Peyer's patch (tissue), 4 donors: ENCODE data around the gene TOPAZ1.

Experiments
- POLR2A ChIP-seq, 2 donors: fragments of 450-650 bp; IDR thresholded peaks; one replicate each; pipeline ENCODE4 v1.5.1; 2017; ENCODE audit warnings: antibody characterized with exemption in 2 of 2, mild to moderate bottlenecking in 2 of 2, moderate library complexity in 2 of 2
- TF ChIP-seq, protein P1 (sequence below), 6 experiments: fragments of 450-650 bp in 4 of 6; fragments of 200-600 bp in 2 of 6; sonication (generic) in 1 of 6; IDR thresholded peaks; one replicate each; pipeline ENCODE4 v1.5.1; 2017 to 2019; ENCODE audit warnings: antibody characterized with exemption in 6 of 6, mild to moderate bottlenecking in 3 of 6, moderate library complexity in 1 of 6

DNA sequence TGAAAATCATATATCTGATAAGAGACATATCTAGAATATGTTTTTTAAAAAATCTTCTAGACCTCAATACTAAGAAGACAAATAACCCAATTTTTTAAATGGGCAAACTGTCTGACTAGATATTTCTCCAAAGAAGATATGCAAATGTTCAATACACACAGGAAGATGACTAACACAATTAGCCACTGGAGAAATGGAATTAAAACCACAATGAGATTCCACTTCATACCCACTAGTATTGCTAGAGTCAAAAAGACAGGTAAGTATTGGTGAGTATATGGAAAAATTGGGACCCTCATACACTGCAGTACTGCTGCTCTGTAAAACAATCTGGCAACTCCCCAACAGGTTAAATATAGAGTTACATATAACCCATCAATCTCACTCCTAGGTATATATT, 33.1 kb upstream of the TOPAZ1 start:
- TF ChIP-seq, protein P1, sequence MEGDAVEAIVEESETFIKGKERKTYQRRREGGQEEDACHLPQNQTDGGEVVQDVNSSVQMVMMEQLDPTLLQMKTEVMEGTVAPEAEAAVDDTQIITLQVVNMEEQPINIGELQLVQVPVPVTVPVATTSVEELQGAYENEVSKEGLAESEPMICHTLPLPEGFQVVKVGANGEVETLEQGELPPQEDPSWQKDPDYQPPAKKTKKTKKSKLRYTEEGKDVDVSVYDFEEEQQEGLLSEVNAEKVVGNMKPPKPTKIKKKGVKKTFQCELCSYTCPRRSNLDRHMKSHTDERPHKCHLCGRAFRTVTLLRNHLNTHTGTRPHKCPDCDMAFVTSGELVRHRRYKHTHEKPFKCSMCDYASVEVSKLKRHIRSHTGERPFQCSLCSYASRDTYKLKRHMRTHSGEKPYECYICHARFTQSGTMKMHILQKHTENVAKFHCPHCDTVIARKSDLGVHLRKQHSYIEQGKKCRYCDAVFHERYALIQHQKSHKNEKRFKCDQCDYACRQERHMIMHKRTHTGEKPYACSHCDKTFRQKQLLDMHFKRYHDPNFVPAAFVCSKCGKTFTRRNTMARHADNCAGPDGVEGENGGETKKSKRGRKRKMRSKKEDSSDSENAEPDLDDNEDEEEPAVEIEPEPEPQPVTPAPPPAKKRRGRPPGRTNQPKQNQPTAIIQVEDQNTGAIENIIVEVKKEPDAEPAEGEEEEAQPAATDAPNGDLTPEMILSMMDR (IDR thresholded peaks at IDR 0.05), result no peak
- no peak for TF ChIP-seq POLR2A (IDR thresholded peaks at IDR 0.05)
